Stimulated activated CD8-positive, alpha-beta memory T cell treated with anti-CD3 and anti-CD28 coated beads, Interleukin-2, amount 100 ng/mL, for 1 hour (primary cell): ENCODE measurements around the gene PRKN.
"Not testable (repeated sequence)": the region's sequence is repeated elsewhere in the genome, so short reads cannot be mapped to it uniquely, and the experiment has no call there.

Experiments used
- DNase-seq, 2 donors: peaks; one replicate each; pipeline ENCODE4 v3.0.0-alpha.2; 2020; ENCODE audit warnings: low read depth in 2 of 2

PRKN gene

DNA sequence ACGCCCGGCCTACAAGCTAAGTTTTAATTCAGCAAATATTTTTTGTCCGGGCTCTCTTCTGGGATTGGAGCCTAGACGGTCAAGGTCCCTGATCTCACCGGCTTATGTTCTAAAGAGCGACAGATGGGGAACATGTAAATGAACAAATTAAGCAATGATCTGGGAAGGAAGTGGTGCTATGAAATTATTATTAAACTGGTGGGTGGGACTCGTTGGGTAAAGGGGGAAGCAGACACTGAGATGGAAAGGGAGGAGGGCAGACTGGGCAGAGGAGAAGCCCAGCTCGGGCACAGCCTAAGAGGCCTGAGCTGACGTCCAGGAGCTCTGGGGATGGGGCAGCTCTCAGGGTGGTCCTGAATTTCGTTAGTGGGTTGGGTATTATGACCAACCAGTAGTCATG, 1371.9 kb downstream of the PRKN start:
- no peak for DNase-seq

GRCh38 chr6:161354956-161355355, 1372.6 kb downstream of the PRKN start:
- no peak for DNase-seq

- DNase-seq, result no peak
Observed at GRCh38 chr6:161354276-161354840, 1373.2 kb downstream of the PRKN start.

GRCh38 chr6:161353208-161353613, 1374.4 kb downstream of the PRKN start:
- DNase-seq, result no peak

DNA sequence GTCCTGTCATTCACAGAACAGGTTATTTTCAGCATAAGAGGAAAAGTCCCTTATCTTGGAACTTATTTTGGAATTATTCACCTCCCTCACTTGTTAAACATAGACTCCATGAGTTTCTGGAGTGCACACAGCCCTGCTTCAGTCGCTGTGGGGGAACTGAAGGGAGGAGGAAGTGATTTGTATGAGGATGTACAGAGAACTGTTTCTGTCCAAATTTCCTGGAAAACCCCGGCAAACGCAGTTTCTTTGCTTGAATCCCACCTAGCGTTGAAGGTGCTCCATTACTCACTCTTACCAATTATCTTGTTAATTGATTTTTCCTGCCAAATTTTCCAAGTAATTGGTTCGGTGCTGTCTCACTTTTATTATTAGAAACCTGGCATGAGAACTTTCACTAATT, 1375.7 kb downstream of the PRKN start:
- no peak for DNase-seq

DNA sequence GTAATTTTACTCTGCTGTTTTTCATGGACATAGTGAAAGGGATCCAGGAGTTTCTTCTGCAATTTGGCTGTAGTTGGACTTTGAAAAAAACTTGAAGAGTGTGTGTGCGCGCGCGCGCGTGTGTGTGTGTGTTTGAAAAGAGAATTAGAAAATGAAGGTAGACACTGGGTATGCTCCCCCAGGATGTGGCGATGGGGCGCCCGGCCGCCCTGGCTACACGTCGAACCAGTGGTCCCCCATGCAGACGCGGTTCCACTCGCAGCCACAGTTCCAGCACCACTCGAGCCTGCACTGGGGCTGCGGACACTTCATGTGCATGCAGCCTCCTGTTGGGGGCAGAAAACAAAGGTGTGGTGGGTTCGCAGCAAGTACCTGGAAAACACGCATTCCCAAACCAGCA, 1377.7 kb downstream of the PRKN start:
- DNase-seq, result no peak

GRCh38 chr6:161348628-161348994, 1379.0 kb downstream of the PRKN start:
- DNase-seq, result no peak

- no peak for DNase-seq
Observed at GRCh38 chr6:161347988-161348627, 1379.5 kb downstream of the PRKN start.

- DNase-seq, result no peak
Observed at GRCh38 chr6:161347125-161347524, 1380.4 kb downstream of the PRKN start.

DNA sequence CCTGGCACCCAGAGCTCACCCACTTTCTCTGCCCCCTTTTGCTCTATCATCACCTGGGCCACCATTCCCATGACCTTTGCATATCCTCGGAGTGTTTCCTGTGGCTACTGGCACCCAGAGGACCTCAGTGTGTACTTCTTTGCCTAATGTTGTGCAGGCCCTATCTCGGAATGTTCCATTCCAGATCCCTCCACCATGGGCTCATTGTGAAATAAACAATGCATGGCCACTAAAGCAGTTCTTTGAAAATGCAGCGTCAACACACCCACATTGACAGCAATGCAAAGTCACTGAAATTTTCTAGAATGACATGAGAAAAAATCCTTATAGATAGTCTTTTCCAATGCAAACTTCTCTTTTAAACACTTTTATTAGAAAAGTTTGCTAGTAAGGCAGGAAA, 1380.8 kb downstream of the PRKN start:
- no peak for DNase-seq

- no peak for DNase-seq
Observed at GRCh38 chr6:161344626-161345025, 1382.9 kb downstream of the PRKN start.

DNA sequence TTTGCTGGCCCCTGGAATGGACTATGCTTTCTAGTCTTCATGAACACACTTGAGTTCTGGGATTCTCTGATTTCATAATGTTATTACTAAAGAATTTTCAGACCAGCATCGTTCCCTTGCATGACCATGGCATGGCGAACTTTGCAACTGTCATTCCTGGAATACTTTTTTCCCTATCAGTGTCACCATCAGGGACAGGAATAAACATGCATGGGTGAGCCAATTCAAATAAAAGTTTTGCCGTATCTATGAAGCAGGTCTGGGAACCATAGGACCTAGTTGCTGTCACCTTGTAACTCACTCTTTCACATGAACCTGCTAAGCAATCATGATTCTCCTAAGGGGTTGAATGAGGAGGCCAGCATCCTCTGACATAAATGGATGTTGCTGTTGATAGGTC, 1385.5 kb downstream of the PRKN start:
- DNase-seq, result no peak

GRCh38 chr6:161341638-161342037, 1385.9 kb downstream of the PRKN start:
- DNase-seq, result no peak

GRCh38 chr6:161338015-161338414, 1389.6 kb downstream of the PRKN start:
- no peak for DNase-seq

DNA sequence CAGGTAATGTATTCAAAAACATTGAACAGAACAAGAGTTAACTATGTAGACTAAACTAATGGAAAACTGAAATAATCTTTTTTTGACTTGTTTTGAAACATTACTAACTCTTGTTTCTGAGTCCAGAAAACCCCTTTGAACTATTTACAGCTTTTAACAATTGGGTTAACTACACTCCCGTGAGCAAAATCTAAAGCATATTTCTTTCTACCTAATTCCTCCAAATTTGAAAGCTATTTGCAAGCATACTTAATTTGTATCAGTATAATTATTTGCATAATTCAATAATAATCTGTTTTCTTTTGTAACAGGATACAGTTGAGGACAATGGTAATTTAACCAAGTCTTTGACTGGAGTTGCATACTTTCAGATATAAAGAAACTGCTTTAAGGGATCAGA, 1391.1 kb downstream of the PRKN start:
- DNase-seq, result no peak

GRCh38 chr6:161333410-161333809, 1394.2 kb downstream of the PRKN start:
- DNase-seq, result no peak

GRCh38 chr6:161331402-161332081, 1396.0 kb downstream of the PRKN start:
- DNase-seq, result not testable (repeated sequence)

GRCh38 chr6:161327360-161327953, 1400.1 kb downstream of the PRKN start:
- DNase-seq, result no peak

DNA sequence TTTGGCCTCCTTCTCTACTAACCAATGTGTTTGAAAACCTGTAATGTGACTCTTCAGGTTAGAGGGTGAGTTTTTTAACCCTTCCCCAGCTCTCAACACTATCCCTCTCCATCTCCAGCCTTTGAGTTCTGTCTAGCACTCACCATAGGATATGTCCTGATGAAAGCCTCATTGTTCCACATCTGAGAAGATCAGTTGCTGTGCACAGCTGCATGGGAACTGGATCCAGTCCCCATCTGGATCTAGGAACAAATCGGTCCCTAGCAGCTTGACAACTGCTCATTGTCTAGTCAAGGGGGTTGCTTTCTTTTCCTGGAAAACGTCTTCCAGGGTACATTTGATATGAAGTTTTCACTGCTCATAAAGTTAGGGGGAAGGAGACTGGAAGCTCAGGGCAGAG, 1408.3 kb downstream of the PRKN start:
- no peak for DNase-seq

- DNase-seq, result no peak
Observed at GRCh38 chr6:161318456-161318855, 1409.1 kb downstream of the PRKN start.

GRCh38 chr6:161316531-161316930, 1411.0 kb downstream of the PRKN start:
- DNase-seq, result no peak

GRCh38 chr6:161315246-161315917, 1412.2 kb downstream of the PRKN start:
- DNase-seq, result not testable (repeated sequence)
